AG04450 (cell line): ENCODE results near the gene PLXNB1. TPM values are rescaled to one million over a fixed set of nuclear protein-coding genes. Genes with fewer than 3 reads are reported as not detected.

Experiments
- CTCF ChIA-PET: fragments of 300-600, 350-600 bp; formaldehyde crosslinking; extraction: SDS; loops from one replicate; lab custom pipeline; 2022; ENCODE audit warnings: antibody characterized with exemption, inconsistent platforms; lab: Charles Lee
- POLR2A ChIA-PET: fragments of 350-600 bp; formaldehyde crosslinking; extraction: SDS; loops from one replicate; lab custom pipeline; 2021; ENCODE audit warnings: antibody characterized with exemption, inconsistent platforms; lab: Yijun Ruan, JAX
- DNase-seq: peaks from one replicate; pipeline ENCODE4 v3.0.0-alpha.2; 2011; ENCODE audit warnings: low read depth, low spot score
- H3K27ac ChIP-seq: one replicate; pipeline ENCODE4 v1.5.1; 2012; ENCODE audit warnings: low read depth, low read length, control low read depth
- H3K27me3 ChIP-seq: one replicate; pipeline ENCODE4 v1.6.0; 2012; ENCODE audit warnings: low read length; ENCODE audit not compliant: control insufficient read depth, insufficient read depth
- H3K4me3 ChIP-seq: 2 replicates; pipeline ENCODE4 v1.5.1; 2011; ENCODE audit warnings: mild to moderate bottlenecking, low read depth, low read length, control low read depth
- H3K9me3 ChIP-seq: 2 replicates; pipeline ENCODE4 v1.5.1; 2012; ENCODE audit warnings: low read length; ENCODE audit not compliant: control insufficient read depth, insufficient read depth
- polyA plus RNA-seq: library from polyadenylated mRNA; depleted of rRNA; stranded (reverse); fragments of >200 nt; gene quantifications from 2 replicates; pipeline ENCODE4 v1.2.3, GENCODE V29; 2011
- TF ChIP-seq, protein P1 (sequence below): IDR thresholded peaks from 2 replicates; pipeline ENCODE4 v1.5.1; 2011; ENCODE audit warnings: low read depth, low read length, control low read depth, inconsistent platforms

The PLXNB1 gene
- polyA plus RNA-seq, 1 experiment: 13.4 TPM

DNA sequence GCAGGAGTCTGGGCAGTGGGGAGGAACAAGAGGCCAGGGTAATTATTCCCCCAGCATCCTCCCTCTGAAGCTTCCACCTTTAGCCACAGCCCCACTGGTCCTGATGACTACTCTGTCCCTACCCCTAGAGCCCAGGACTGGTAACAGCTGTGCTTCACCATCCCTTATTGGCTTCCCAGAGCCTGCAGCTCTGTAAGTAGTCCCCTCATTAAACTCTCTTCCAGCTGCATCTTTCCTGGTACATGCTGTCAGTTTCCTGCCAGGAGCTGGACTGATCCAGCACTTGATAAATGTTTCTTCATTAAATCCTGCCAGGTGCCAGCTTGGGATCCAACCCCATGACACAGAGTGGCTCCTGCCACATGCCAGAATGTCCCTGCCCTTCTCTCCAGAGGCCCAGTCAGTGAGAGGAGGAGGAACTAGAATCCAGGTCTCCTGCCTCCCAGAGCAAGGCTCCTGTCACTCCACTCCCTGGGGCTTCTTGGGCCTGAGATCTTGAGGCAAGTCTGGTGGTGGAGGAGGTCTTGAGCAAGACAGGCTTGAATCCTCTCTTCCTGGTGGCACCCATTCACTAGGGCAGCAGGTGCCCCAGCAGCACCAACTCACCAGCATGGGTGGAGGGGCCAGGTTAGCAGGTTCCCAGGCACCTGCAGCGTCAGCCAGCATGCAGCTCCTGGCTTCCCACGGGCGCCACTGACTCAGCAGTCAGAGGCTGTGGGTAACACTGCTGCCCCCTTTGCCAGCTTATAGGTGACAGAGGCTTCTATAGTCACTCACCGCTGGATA, 30.3 kb downstream of the PLXNB1 start:
- ChIA-PET POLR2A (no interaction called here), CTCF (interaction anchor here (0.7 to 7.6 kb wide), 10 partner anchors 9 to 205 kb away, joined by 3 to 402 read pairs (median 8); partner anchors contain the start of genes CCDC51, PLXNB1, TMA7 and ZNF589)
- DNase-seq: no peak
- TF ChIP-seq, protein P1, sequence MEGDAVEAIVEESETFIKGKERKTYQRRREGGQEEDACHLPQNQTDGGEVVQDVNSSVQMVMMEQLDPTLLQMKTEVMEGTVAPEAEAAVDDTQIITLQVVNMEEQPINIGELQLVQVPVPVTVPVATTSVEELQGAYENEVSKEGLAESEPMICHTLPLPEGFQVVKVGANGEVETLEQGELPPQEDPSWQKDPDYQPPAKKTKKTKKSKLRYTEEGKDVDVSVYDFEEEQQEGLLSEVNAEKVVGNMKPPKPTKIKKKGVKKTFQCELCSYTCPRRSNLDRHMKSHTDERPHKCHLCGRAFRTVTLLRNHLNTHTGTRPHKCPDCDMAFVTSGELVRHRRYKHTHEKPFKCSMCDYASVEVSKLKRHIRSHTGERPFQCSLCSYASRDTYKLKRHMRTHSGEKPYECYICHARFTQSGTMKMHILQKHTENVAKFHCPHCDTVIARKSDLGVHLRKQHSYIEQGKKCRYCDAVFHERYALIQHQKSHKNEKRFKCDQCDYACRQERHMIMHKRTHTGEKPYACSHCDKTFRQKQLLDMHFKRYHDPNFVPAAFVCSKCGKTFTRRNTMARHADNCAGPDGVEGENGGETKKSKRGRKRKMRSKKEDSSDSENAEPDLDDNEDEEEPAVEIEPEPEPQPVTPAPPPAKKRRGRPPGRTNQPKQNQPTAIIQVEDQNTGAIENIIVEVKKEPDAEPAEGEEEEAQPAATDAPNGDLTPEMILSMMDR: no peak
- H3K9me3 ChIP-seq: no peaks in the 10 kb centered on the region
- peaks cover 7% of the 10 kb centered on the region for H3K27me3 ChIP-seq
- no peak overlapping the region for H3K27ac ChIP-seq
- H3K4me3 ChIP-seq: no peak overlapping the region

DNA sequence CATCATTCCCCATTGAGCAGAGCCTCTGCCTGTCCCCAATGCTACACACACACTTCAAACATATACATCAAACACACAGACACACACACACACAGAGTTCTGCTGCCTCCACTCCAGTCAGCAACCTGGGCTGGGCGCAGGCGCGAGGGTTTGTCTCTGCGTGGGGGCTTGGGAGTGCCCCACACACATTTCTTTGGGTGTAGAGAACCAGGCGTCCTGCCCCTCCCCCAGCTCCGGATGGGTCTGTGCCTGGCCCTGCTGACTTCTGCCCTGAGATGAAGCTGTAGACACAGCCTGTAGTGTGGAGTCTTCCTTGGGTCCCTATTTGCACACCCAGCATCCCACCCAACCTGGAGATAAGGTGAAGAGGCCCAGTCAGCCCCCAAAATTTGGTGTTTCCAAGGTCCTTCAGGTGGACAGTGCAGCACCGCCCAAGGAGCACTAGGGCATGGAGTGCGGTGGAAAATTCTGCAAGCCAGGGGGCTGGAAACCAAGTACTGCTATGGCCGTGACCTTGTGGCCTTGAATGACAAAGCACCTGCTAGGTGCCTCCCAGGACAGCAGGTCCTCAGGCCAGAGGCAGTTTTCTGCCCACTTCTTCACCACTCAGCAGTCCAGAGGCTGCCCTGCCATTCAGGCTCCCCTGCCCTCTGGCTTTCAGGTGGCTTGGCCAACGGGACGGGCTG, 31.0 kb downstream of the PLXNB1 start:
- Histone ChIP-seq H3K4me3 (no peak overlapping the region), H3K9me3 (no peaks in the 10 kb centered on the region), H3K27me3 (peaks cover 7% of the 10 kb centered on the region), H3K27ac (no peak overlapping the region)
- no peak for DNase-seq
- CTCF ChIA-PET: interaction anchor here (0.8 to 7.6 kb wide), 2 partner anchors 10 to 35 kb away, joined by 3 to 402 read pairs; partner anchors contain the start of genes CCDC51, PLXNB1 and TMA7
- POLR2A ChIA-PET: no interaction called here
- TF ChIP-seq, protein P1: no peak

DNA sequence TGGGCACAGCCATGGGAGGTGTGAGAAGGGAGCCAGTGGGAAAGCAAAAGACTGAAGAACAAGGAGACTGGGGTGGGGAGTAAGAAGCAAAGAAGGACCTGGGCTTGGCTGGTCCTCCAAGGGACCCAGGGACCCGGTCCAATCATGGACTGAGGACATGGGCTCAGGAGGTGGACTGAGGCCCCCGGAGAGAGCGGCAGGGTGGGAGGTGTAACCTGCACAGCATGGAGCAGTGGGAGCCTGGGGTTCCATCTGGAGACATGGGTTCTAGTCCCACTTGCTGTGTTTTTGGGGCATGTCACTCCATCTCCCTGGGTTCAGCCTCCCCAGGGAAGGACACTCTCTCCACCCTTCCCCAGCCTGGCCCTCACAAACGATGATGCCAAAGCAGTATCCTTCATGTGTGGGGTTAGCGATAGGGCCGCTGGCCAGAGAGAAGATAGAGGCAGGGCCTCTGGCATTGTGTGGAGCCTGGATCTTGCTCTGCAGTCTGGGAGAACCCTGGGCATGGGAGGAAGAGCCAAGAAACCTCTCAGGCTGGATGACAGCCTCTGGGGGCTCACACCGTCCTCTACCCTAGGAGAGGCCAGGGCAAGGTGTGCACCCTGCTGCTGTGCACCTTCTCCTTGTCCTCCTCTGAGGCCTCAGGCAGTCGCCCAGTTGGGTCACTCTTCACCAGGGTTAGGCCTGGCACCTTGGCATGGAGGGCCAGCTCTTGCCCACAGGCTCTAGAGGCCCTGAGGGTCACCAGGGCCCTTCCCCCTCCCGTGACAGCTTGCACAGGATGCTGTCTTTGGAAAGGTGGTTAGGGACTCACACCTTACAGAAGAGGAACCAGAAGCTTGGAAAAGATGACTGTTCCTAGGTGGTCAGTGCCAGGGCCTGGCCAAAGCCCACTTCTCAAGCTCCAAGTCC, 31.9 kb downstream of the PLXNB1 start:
- TF ChIP-seq, protein P1: no peak
- ChIA-PET POLR2A (no interaction called here), CTCF (interaction anchor here (7.6 kb wide), 1 partner anchor 36 kb away, joined by 402 read pairs; the partner anchor contains the start of genes CCDC51, PLXNB1 and TMA7)
- no peak for DNase-seq
- peaks cover 7% of the 10 kb centered on the region for H3K27me3 ChIP-seq
- no peak overlapping the region for H3K4me3 ChIP-seq
- no peak overlapping the region for H3K27ac ChIP-seq
- H3K9me3 ChIP-seq: no peaks in the 10 kb centered on the region

DNA sequence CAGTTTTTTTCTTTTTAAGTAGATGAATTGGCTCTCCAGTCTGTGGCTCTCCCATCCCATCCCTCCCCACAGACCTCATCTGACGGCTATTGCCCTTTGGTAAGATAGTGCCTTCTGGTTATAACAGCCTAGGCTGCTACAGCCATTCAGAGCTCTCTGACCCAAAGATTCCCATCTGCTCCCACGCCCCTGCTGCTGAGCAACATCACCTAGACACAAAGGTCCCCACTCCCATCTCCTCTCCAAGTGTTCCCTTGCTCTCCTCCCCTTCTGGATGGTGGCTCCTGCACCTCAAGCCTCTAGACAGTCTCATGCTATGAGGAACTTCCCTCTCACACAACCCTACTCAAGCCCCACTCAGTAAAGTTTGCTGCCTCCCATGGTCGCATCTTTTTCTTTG, 34.2 kb downstream of the PLXNB1 start:
- H3K27ac ChIP-seq: no peak overlapping the region
- TF ChIP-seq, protein P1: no peak
- no peak for DNase-seq
- no peak overlapping the region for H3K4me3 ChIP-seq
- ChIA-PET POLR2A (no interaction called here), CTCF (interaction anchor here (2.2 kb wide), 1 partner anchor 41 kb away, joined by 9 read pairs; no protein-coding TSS in a partner anchor)
- peaks cover 10% of the 10 kb centered on the region for H3K27me3 ChIP-seq
- H3K9me3 ChIP-seq: no peaks in the 10 kb centered on the region
